Osteocyte (in vitro differentiated cells): Measurements from ENCODE around the gene QRICH2. TPM values are rescaled to one million over a fixed set of nuclear protein-coding genes. Genes with fewer than 3 reads are reported as not detected.
"Not testable (repeated sequence)": the region's sequence is repeated elsewhere in the genome, so short reads cannot be mapped to it uniquely, and the experiment has no call there.

ENCODE experiments used
- DNase-seq: peaks from one replicate; pipeline ENCODE4 v3.0.0; 2021; ENCODE audit warnings: mixed read lengths; ENCODE audit not compliant: unreplicated experiment; ENCODE audit errors: extremely low spot score
- H3K27ac Mint-ChIP-seq: one replicate; pipeline ENCODE4 v1.8.0; 2021; ENCODE audit warnings: mild to moderate bottlenecking, mixed read lengths; ENCODE audit not compliant: unreplicated experiment
- H3K27me3 Mint-ChIP-seq: one replicate; pipeline ENCODE4 v1.8.0; 2021; ENCODE audit warnings: mixed read lengths; ENCODE audit not compliant: unreplicated experiment
- H3K36me3 Mint-ChIP-seq: one replicate; pipeline ENCODE4 v1.8.0; 2021; ENCODE audit warnings: mixed read lengths; ENCODE audit not compliant: unreplicated experiment
- H3K4me1 Mint-ChIP-seq: one replicate; pipeline ENCODE4 v1.8.0; 2021; ENCODE audit warnings: mixed read lengths; ENCODE audit not compliant: unreplicated experiment
- H3K4me3 Mint-ChIP-seq: one replicate; pipeline ENCODE4 v1.8.0; 2021; ENCODE audit warnings: mild to moderate bottlenecking, moderate library complexity, mixed read lengths; ENCODE audit not compliant: unreplicated experiment
- H3K9me3 Mint-ChIP-seq: one replicate; pipeline ENCODE4 v1.8.0; 2021; ENCODE audit warnings: mixed read lengths; ENCODE audit not compliant: unreplicated experiment
- CTCF ChIP-seq: fragments of 200-600 bp; sonication (generic); IDR thresholded peaks from 2 replicates; pipeline ENCODE4 v1.5.0; 2021; ENCODE audit warnings: antibody characterized with exemption, mild to moderate bottlenecking, moderate library complexity
- total RNA-seq: library from RNA; stranded (reverse); gene quantifications from 2 replicates; pipeline ENCODE4 v1.2.1, GENCODE V29; 2021

QRICH2 gene
- total RNA-seq, 1 donor from 2014 or later: 6.3 TPM

- no peak for DNase-seq
- H3K36me3 Mint-ChIP-seq: no peaks in the 10 kb centered on the region
Measured at GRCh38 chr17:76236603-76237002, 71.5 kb downstream of the QRICH2 start.

GRCh38 chr17:76235883-76236282, 72.2 kb downstream of the QRICH2 start:
- Mint-ChIP-seq H3K27me3 (peaks cover 20% of the 10 kb centered on the region), H3K36me3 (no peaks in the 10 kb centered on the region), H3K4me1 (peaks cover under 1% of the 10 kb centered on the region), H3K9me3 (no peaks in the 10 kb centered on the region), H3K4me3 (no peak overlapping the region), H3K27ac (no peak overlapping the region)
- DNase-seq: no peak
- no peak for TF ChIP-seq CTCF

More at GRCh38 chr17:76236603-76237002, 71.5 kb downstream of the QRICH2 start:
- peaks cover 7% of the 10 kb centered on the region for H3K4me1 Mint-ChIP-seq
- H3K27me3 Mint-ChIP-seq: peaks cover 27% of the 10 kb centered on the region
- no peak overlapping the region for H3K27ac Mint-ChIP-seq
- H3K9me3 Mint-ChIP-seq: no peaks in the 10 kb centered on the region
- no peak overlapping the region for H3K4me3 Mint-ChIP-seq
- TF ChIP-seq CTCF: no peak

GRCh38 chr17:76234354-76234679, 73.8 kb downstream of the QRICH2 start:
- Mint-ChIP-seq H3K9me3 (no peaks in the 10 kb centered on the region), H3K36me3 (no peaks in the 10 kb centered on the region), H3K27me3 (peaks cover 29% of the 10 kb centered on the region), H3K4me1 (no peaks in the 10 kb centered on the region), H3K27ac (no peak overlapping the region), H3K4me3 (no peak overlapping the region)
- DNase-seq: no peak
- TF ChIP-seq CTCF: no peak

GRCh38 chr17:76233588-76234353, 74.3 kb downstream of the QRICH2 start:
- no peak overlapping the region for H3K27ac Mint-ChIP-seq
- TF ChIP-seq CTCF: no peak
- H3K4me3 Mint-ChIP-seq: no peak overlapping the region
- no peaks in the 10 kb centered on the region for H3K36me3 Mint-ChIP-seq
- H3K9me3 Mint-ChIP-seq: no peaks in the 10 kb centered on the region
- DNase-seq: no peak
- peaks cover 31% of the 10 kb centered on the region for H3K27me3 Mint-ChIP-seq
- H3K4me1 Mint-ChIP-seq: no peaks in the 10 kb centered on the region

GRCh38 chr17:76232342-76232741, 75.7 kb downstream of the QRICH2 start:
- Mint-ChIP-seq H3K27ac (no peak overlapping the region), H3K9me3 (no peaks in the 10 kb centered on the region), H3K4me3 (no peak overlapping the region), H3K27me3 (peaks cover 32% of the 10 kb centered on the region), H3K36me3 (no peaks in the 10 kb centered on the region), H3K4me1 (no peaks in the 10 kb centered on the region)
- DNase-seq: no peak
- no peak for TF ChIP-seq CTCF

- H3K27ac Mint-ChIP-seq, H3K9me3 Mint-ChIP-seq, H3K4me3 Mint-ChIP-seq, H3K4me1 Mint-ChIP-seq, H3K36me3 Mint-ChIP-seq: not testable (repeated sequence)
- peak; percentile 63 for DNase-seq
- H3K27me3 Mint-ChIP-seq: peaks cover 31% of the 10 kb centered on the region
Measured at GRCh38 chr17:76226749-76227148, 81.3 kb downstream of the QRICH2 start.

- not testable (repeated sequence) for H3K4me3 Mint-ChIP-seq, H3K27ac Mint-ChIP-seq, H3K9me3 Mint-ChIP-seq, H3K36me3 Mint-ChIP-seq, H3K4me1 Mint-ChIP-seq
- peaks cover 31% of the 10 kb centered on the region for H3K27me3 Mint-ChIP-seq
- peak; percentile 23 for DNase-seq
Measured at GRCh38 chr17:76225373-76226086, 82.5 kb downstream of the QRICH2 start.
